WTC11 (cell line): ENCODE results near the gene XPOT. TPM values are rescaled to one million over a fixed set of nuclear protein-coding genes. Genes with fewer than 3 reads are reported as not detected.

Source experiments
- ATAC-seq: fragments of 200-7000 bp; cut with Tn5 transposase; 2 replicates; pipeline ENCODE4 v1.10.0; 2021; ENCODE audit warnings: mild to moderate bottlenecking, moderate library complexity
- CTCF ChIA-PET: fragments of 300-600 bp; sonication (Branson Sonifier 250); formaldehyde crosslinking; loops from one replicate; lab custom pipeline; 2021; ENCODE audit warnings: antibody characterized with exemption; lab: Charles Lee
- POLR2A ChIA-PET: fragments of 350-600 bp; sonication (Branson Sonifier 250); formaldehyde crosslinking; loops from one replicate; lab custom pipeline; 2021; ENCODE audit warnings: antibody characterized with exemption; lab: Charles Lee
- DNase-seq: peaks from one replicate; pipeline ENCODE4 v3.0.0; 2021; ENCODE audit warnings: low spot score
- H3K27ac Mint-ChIP-seq: 2 replicates; pipeline ENCODE4 v1.8.0; 2021; ENCODE audit warnings: mixed read lengths
- H3K27me3 Mint-ChIP-seq: 2 replicates; pipeline ENCODE4 v1.8.0; 2021; ENCODE audit warnings: low read depth, mild to moderate bottlenecking, moderate library complexity, mixed read lengths
- H3K36me3 Mint-ChIP-seq: 2 replicates; pipeline ENCODE4 v1.8.0; 2021; ENCODE audit warnings: mixed read lengths
- H3K4me1 Mint-ChIP-seq: 2 replicates; pipeline ENCODE4 v1.8.0; 2022; ENCODE audit warnings: mixed read lengths
- H3K4me3 Mint-ChIP-seq: 2 replicates; pipeline ENCODE4 v1.8.0; 2021; ENCODE audit warnings: mild to moderate bottlenecking, moderate library complexity, mixed read lengths
- H3K9me3 Mint-ChIP-seq: 2 replicates; pipeline ENCODE4 v1.8.0; 2021; ENCODE audit warnings: mixed read lengths
- CTCF ChIP-seq: fragments of 200-600 bp; IDR thresholded peaks from 2 replicates; pipeline ENCODE4 v1.8.0; 2022; ENCODE audit warnings: antibody characterized with exemption
- E2F4 ChIP-seq: sonication (generic); formaldehyde crosslinking; IDR thresholded peaks from 2 replicates; pipeline ENCODE4 v1.8.1; 2022; ENCODE audit warnings: low read depth, mild to moderate bottlenecking, moderate library complexity, missing genetic modification reagents, borderline replicate concordance
- FOXP1 ChIP-seq: sonication (generic); formaldehyde crosslinking; IDR thresholded peaks from 2 replicates; pipeline ENCODE4 v1.8.0; 2022; ENCODE audit warnings: missing genetic modification reagents, mild to moderate bottlenecking, moderate library complexity, borderline replicate concordance
- JAZF1 ChIP-seq: fragments of 250-450 bp; sonication (Bioruptor Pico); IDR thresholded peaks from 2 replicates; pipeline ENCODE4 v1.9.0; 2021; ENCODE audit warnings: moderate library complexity, mild to moderate bottlenecking, inconsistent platforms
- KAT7 ChIP-seq: sonication (generic); formaldehyde crosslinking; IDR thresholded peaks from 2 replicates; pipeline ENCODE4 v1.8.1; 2023; ENCODE audit warnings: missing genetic modification reagents, mild to moderate bottlenecking, borderline replicate concordance
- MLX ChIP-seq: sonication (generic); formaldehyde crosslinking; IDR thresholded peaks from 2 replicates; pipeline ENCODE4 v1.8.1; 2023; ENCODE audit warnings: mild to moderate bottlenecking, missing genetic modification reagents, moderate library complexity
- NR2C2 ChIP-seq: sonication (generic); formaldehyde crosslinking; IDR thresholded peaks from 2 replicates; pipeline ENCODE4 v1.8.0; 2022; ENCODE audit warnings: mild to moderate bottlenecking, missing genetic modification reagents
- NR3C1 ChIP-seq: sonication (generic); formaldehyde crosslinking; conservative IDR thresholded peaks from 2 replicates; pipeline ENCODE4 v1.8.1; 2023; ENCODE audit warnings: low read depth, mild to moderate bottlenecking, missing genetic modification reagents
- RELA ChIP-seq: sonication (generic); formaldehyde crosslinking; IDR thresholded peaks from 2 replicates; pipeline ENCODE4 v1.8.1; 2022; ENCODE audit warnings: missing genetic modification reagents, mild to moderate bottlenecking, borderline replicate concordance
- SP1 ChIP-seq: sonication (generic); formaldehyde crosslinking; conservative IDR thresholded peaks from 2 replicates; pipeline ENCODE4 v1.8.1; 2022; ENCODE audit warnings: missing genetic modification reagents
- ZNF121 ChIP-seq: sonication (generic); formaldehyde crosslinking; IDR thresholded peaks from 2 replicates; pipeline ENCODE4 v1.8.0; 2023; ENCODE audit warnings: missing genetic modification reagents
- ZNF263 ChIP-seq: sonication (generic); formaldehyde crosslinking; IDR thresholded peaks from 2 replicates; pipeline ENCODE4 v1.8.1; 2022; ENCODE audit warnings: low read depth, mild to moderate bottlenecking, moderate library complexity, missing genetic modification reagents
- ZNF416 ChIP-seq: fragments of 250-450 bp; sonication (Bioruptor Pico); IDR thresholded peaks from 2 replicates; pipeline ENCODE4 v1.9.0; 2021; ENCODE audit warnings: mild to moderate bottlenecking, inconsistent platforms
- ZNF423 ChIP-seq: fragments of 250-450 bp; sonication (Bioruptor Pico); IDR thresholded peaks from 2 replicates; pipeline ENCODE4 v2.1.2; 2022; ENCODE audit warnings: mild to moderate bottlenecking, moderate library complexity
- total RNA-seq: library from RNA; stranded (reverse); gene quantifications from 3 replicates; pipeline ENCODE4 v1.2.3, GENCODE V29; 2021
- TF ChIP-seq, protein P1 (sequence below): sonication (generic); formaldehyde crosslinking; conservative IDR thresholded peaks from 2 replicates; pipeline ENCODE4 v1.8.1; 2022; ENCODE audit warnings: mild to moderate bottlenecking, missing genetic modification reagents
- TF ChIP-seq, protein P2 (sequence below): sonication (generic); formaldehyde crosslinking; IDR thresholded peaks from 2 replicates; pipeline ENCODE4 v1.8.0; 2022; ENCODE audit warnings: mild to moderate bottlenecking, missing genetic modification reagents
- TF ChIP-seq, protein P3 (sequence below): sonication (generic); formaldehyde crosslinking; IDR thresholded peaks from 2 replicates; pipeline ENCODE4 v1.8.1; 2023; ENCODE audit warnings: mild to moderate bottlenecking, missing genetic modification reagents
- TF ChIP-seq, protein P4 (sequence below): sonication (generic); formaldehyde crosslinking; IDR thresholded peaks from 2 replicates; pipeline ENCODE4 v1.8.1; 2023; ENCODE audit warnings: mild to moderate bottlenecking, missing genetic modification reagents

Gene XPOT
- total RNA-seq, 1 experiment from 2014 or later, result 134 TPM

GRCh38 chr12:64452559-64453329 lies 48.6 kb downstream of the XPOT start:
- POLR2A ChIA-PET, result interaction anchor here (0.7 kb wide), 1 partner anchor 10 kb away, joined by 3 read pairs; no protein-coding TSS in a partner anchor
- Mint-ChIP-seq H3K9me3 (no peaks in the 10 kb centered on the region), H3K4me3 (peak overlapping the region; percentile 89), H3K27ac (peak overlapping the region; percentile 84), H3K4me1 (peaks cover 22% of the 10 kb centered on the region), H3K36me3 (peaks cover 19% of the 10 kb centered on the region), H3K27me3 (no peaks in the 10 kb centered on the region)
- TF ChIP-seq RELA (no peak), CTCF (no peak), NR3C1 (CRISPR knock-in tag) (no peak), ZNF416 (CRISPR knock-in tag) (no peak), KAT7 (CRISPR knock-in tag) (no peak), SP1 (CRISPR knock-in tag) (no peak), JAZF1 (no peak), ZNF423 (CRISPR knock-in tag) (no peak)
- TF ChIP-seq, protein P1, sequence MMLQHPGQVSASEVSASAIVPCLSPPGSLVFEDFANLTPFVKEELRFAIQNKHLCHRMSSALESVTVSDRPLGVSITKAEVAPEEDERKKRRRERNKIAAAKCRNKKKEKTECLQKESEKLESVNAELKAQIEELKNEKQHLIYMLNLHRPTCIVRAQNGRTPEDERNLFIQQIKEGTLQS (CRISPR knock-in tag), result no peak
- no peak for ATAC-seq
- CTCF ChIA-PET, result no interaction called here
- no peak for DNase-seq

DNA sequence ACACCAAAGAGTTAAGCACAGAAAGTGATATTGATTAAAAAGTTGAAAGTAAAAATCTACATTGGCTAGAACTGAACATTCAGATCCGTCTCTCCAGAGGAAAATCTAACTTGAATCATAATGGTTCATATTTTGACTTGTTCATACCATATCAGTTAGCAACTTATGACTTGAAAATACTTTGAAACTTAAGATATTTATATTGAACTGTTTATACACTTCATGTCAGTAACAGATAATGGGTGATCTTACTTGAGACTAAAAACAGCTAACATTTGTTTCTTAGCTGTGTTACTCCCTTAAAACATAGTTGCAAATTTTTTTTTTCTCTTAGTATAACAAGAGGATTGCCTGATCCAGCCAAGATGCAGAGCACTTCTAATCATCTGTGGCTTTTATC lies 51.3 kb downstream of the XPOT start:
- POLR2A ChIA-PET, result interaction anchor here (0.7 kb wide), 1 partner anchor 134 kb away, joined by 4 read pairs; no protein-coding TSS in a partner anchor
- H3K27ac Mint-ChIP-seq, result no peak overlapping the region
- H3K9me3 Mint-ChIP-seq, result no peaks in the 10 kb centered on the region
- H3K4me1 Mint-ChIP-seq, result peaks cover 26% of the 10 kb centered on the region
- ATAC-seq (no peak), DNase-seq (no peak)
- H3K27me3 Mint-ChIP-seq, result no peaks in the 10 kb centered on the region
- TF ChIP-seq ZNF121 (CRISPR knock-in tag), result no peak
- TF ChIP-seq FOXP1 (CRISPR knock-in tag), result no peak
- TF ChIP-seq ZNF263 (CRISPR knock-in tag), result no peak
- TF ChIP-seq, protein P2, sequence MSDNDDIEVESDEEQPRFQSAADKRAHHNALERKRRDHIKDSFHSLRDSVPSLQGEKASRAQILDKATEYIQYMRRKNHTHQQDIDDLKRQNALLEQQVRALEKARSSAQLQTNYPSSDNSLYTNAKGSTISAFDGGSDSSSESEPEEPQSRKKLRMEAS, result no peak
- TF ChIP-seq, protein P3, sequence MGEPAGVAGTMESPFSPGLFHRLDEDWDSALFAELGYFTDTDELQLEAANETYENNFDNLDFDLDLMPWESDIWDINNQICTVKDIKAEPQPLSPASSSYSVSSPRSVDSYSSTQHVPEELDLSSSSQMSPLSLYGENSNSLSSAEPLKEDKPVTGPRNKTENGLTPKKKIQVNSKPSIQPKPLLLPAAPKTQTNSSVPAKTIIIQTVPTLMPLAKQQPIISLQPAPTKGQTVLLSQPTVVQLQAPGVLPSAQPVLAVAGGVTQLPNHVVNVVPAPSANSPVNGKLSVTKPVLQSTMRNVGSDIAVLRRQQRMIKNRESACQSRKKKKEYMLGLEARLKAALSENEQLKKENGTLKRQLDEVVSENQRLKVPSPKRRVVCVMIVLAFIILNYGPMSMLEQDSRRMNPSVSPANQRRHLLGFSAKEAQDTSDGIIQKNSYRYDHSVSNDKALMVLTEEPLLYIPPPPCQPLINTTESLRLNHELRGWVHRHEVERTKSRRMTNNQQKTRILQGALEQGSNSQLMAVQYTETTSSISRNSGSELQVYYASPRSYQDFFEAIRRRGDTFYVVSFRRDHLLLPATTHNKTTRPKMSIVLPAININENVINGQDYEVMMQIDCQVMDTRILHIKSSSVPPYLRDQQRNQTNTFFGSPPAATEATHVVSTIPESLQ (CRISPR knock-in tag), result no peak
- no peak for TF ChIP-seq NR2C2
- no peak for TF ChIP-seq ZNF423 (CRISPR knock-in tag)
- TF ChIP-seq, protein P4, sequence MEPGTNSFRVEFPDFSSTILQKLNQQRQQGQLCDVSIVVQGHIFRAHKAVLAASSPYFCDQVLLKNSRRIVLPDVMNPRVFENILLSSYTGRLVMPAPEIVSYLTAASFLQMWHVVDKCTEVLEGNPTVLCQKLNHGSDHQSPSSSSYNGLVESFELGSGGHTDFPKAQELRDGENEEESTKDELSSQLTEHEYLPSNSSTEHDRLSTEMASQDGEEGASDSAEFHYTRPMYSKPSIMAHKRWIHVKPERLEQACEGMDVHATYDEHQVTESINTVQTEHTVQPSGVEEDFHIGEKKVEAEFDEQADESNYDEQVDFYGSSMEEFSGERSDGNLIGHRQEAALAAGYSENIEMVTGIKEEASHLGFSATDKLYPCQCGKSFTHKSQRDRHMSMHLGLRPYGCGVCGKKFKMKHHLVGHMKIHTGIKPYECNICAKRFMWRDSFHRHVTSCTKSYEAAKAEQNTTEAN (CRISPR knock-in tag), result no peak
- TF ChIP-seq E2F4 (CRISPR knock-in tag), result no peak
- TF ChIP-seq MLX (CRISPR knock-in tag), result no peak
- no peak overlapping the region for H3K4me3 Mint-ChIP-seq
- H3K36me3 Mint-ChIP-seq, result peaks cover 10% of the 10 kb centered on the region
- CTCF ChIA-PET, result interaction anchor here (1.1 kb wide), 1 partner anchor 14 kb away, joined by 3 read pairs; no protein-coding TSS in a partner anchor
